NCI-H774 (cell line): ENCODE measurements around the gene ARHGEF25.
"Not testable (repeated sequence)": the region's sequence is repeated elsewhere in the genome, so short reads cannot be mapped to it uniquely, and the experiment has no call there.

Experiments used
- DNase-seq: peaks from one replicate; lab custom pipeline; 2025; lab: John Stamatoyannopoulos, UW

ARHGEF25 gene

GRCh38 chr12:57585156-57585555 lies 26.1 kb upstream of the ARHGEF25 start:
- DNase-seq, result no peak

GRCh38 chr12:57586128-57586527 lies 25.1 kb upstream of the ARHGEF25 start:
- DNase-seq, result no peak

GRCh38 chr12:57586832-57587429 lies 24.3 kb upstream of the ARHGEF25 start:
- no peak for DNase-seq

GRCh38 chr12:57588951-57589610 lies 22.2 kb upstream of the ARHGEF25 start:
- DNase-seq, result not testable (repeated sequence)

GRCh38 chr12:57590479-57590863 lies 20.8 kb upstream of the ARHGEF25 start:
- no peak for DNase-seq

GRCh38 chr12:57590864-57591781 lies 20.1 kb upstream of the ARHGEF25 start, which contains the start of gene PIP4K2C:
TSS of gene PIP4K2C (plus strand) at chr12:57591192. CDS start at chr12:57591290, 98 bp downstream.
- DNase-seq, result peak; percentile 94

GRCh38 chr12:57591782-57592325 lies 19.4 kb upstream of the ARHGEF25 start:
- no peak for DNase-seq

GRCh38 chr12:57592551-57593165 lies 18.6 kb upstream of the ARHGEF25 start:
- no peak for DNase-seq

- no peak for DNase-seq
Observed at GRCh38 chr12:57593187-57593586, 18.0 kb upstream of the ARHGEF25 start.

- DNase-seq, result no peak
Observed at GRCh38 chr12:57600395-57600794, 10.8 kb upstream of the ARHGEF25 start.

- DNase-seq, result no peak
Observed at GRCh38 chr12:57602544-57602943, 8.7 kb upstream of the ARHGEF25 start.

- no peak for DNase-seq
Observed at GRCh38 chr12:57603324-57603723, 7.9 kb upstream of the ARHGEF25 start.

GRCh38 chr12:57603815-57604453 lies 7.3 kb upstream of the ARHGEF25 start:
- peak; percentile 1 for DNase-seq

GRCh38 chr12:57604454-57604991 lies 6.7 kb upstream of the ARHGEF25 start, which contains the start of gene DTX3:
TSS of gene DTX3 (plus strand) at chr12:57604824. CDS start at chr12:57606518, 1,694 bp downstream.
- DNase-seq, result peak; percentile 38

GRCh38 chr12:57604992-57605810 lies 6.0 kb upstream of the ARHGEF25 start:
- DNase-seq, result no peak

GRCh38 chr12:57605811-57606311 lies 5.4 kb upstream of the ARHGEF25 start:
- DNase-seq, result no peak

- DNase-seq, result no peak
Observed at GRCh38 chr12:57606399-57606798, 4.8 kb upstream of the ARHGEF25 start.

- no peak for DNase-seq
Observed at GRCh38 chr12:57606821-57607220, 4.4 kb upstream of the ARHGEF25 start.

GRCh38 chr12:57607958-57608663 lies 3.1 kb upstream of the ARHGEF25 start:
- DNase-seq, result no peak
